ENCODE data around the gene LRRIQ3. TPM values are rescaled to one million over a fixed set of nuclear protein-coding genes. Genes with fewer than 3 reads are reported as not detected.

The LRRIQ3 gene
- total RNA-seq, 1 experiment from 2014 or later: 0.26 TPM

- Histone ChIP-seq H3K27me3 (ENCODE audit: insufficient read depth, low read length) (no peaks in the 10 kb centered on the region), H3T11ph (ENCODE audit: low read length) (no peak overlapping the region), H4K91ac (ENCODE audit: insufficient read length, low read depth, low read length) (no peak overlapping the region), H4K5ac (ENCODE audit: insufficient read length, low read depth, low read length) (no peak overlapping the region), H3K9ac (ENCODE audit: extremely low read depth, insufficient read length, low read length) (no peak overlapping the region), H2BK5ac (ENCODE audit: insufficient read length, low read length) (no peak overlapping the region), H2AFZ (ENCODE audit: low read length) (peak overlapping the region; percentile 80), H2AK5ac (ENCODE audit: insufficient read length, low read length) (no peak overlapping the region), H3K23ac (ENCODE audit: insufficient read length, low read depth, low read length) (no peak overlapping the region), H4K8ac (replicated peaks; ENCODE audit: insufficient read length, low read depth, low read length) (no peak overlapping the region), H3K56ac (ENCODE audit: insufficient read length, low read depth, low read length) (no peak overlapping the region), H3K4me2 (ENCODE audit: insufficient read depth, insufficient read length, low read length) (no peak overlapping the region), H3K79me1 (ENCODE audit: insufficient read depth, low read depth, low read length, poor library complexity, severe bottlenecking) (no peaks in the 10 kb centered on the region), H2BK12ac (ENCODE audit: insufficient read length, low read depth, low read length) (no peak overlapping the region), H2BK15ac (ENCODE audit: low read depth, low read length) (no peak overlapping the region), H3K27ac (ENCODE audit: insufficient read length, low read depth, low read length) (no peak overlapping the region), H3K9me3 (ENCODE audit: control insufficient read depth, low read depth, low read length) (no peaks in the 10 kb centered on the region), H2BK120ac (ENCODE audit: low read depth, low read length, poor library complexity, severe bottlenecking) (no peak overlapping the region), H3K4ac (ENCODE audit: low read depth, low read length) (no peak overlapping the region), H3K4me1 (ENCODE audit: insufficient read depth, low read length) (no peaks in the 10 kb centered on the region), H3K23me2 (ENCODE audit: insufficient read length, low read depth, low read length, poor library complexity, severe bottlenecking) (no peaks in the 10 kb centered on the region), H4K20me1 (ENCODE audit: control insufficient read depth, insufficient read depth, insufficient read length) (no peaks in the 10 kb centered on the region), H3K14ac (ENCODE audit: insufficient read depth, low read length) (no peak overlapping the region), H3K18ac (ENCODE audit: insufficient read length, low read depth, low read length) (no peak overlapping the region), H2BK20ac (ENCODE audit: low read depth, low read length, poor library complexity, severe bottlenecking) (no peak overlapping the region), H3K79me2 (ENCODE audit: insufficient read depth, low read length) (no peaks in the 10 kb centered on the region)
- Mint-ChIP-seq H3K4me1 (peaks cover 5 to 7% of the 10 kb centered on the region in 2 experiments), H3K9me3 (peaks cover 0 to 3% of the 10 kb centered on the region in 2 experiments; a peak in 1 of 5 replicates), H3K27me3 (ENCODE audit: low read depth) (no peaks in the 10 kb centered on the region), H3K27ac (peak overlapping the region in 2 of 3 experiments; percentile 30 to 73; a peak in 2 of 7 replicates), H3K36me3 (ENCODE audit: insufficient read depth in 1 of 3, low read depth in 3 of 3) (no peaks in the 10 kb centered on the region), H3K4me3 (no peak overlapping the region)
- TF ChIP-seq CTCF (conservative IDR thresholded peaks at IDR 0.05): no peak
- DNase-seq: peak; percentile 24
- WGBS (ENCODE audit: extremely low coverage, insufficient read length, low lambda C conversion rate): no CpG with 5 or more reads among the region's 7 CpGs
Observed at GRCh38 chr1:74010206-74010605, 187.8 kb downstream of the LRRIQ3 start.

All from H9 (cell line).